HG03135 (cell line): ENCODE results near the gene ENDOU.

Experiments
- ATAC-seq: cut with Tn5 transposase; IDR thresholded peaks from one replicate; pipeline ENCODE4 v1.9.1; 2021; ENCODE audit warnings: mild to moderate bottlenecking, moderate library complexity; ENCODE audit not compliant: unreplicated experiment

ENDOU gene

GRCh38 chr12:47744778-47745436, 19.6 kb upstream of the ENDOU start:
- ATAC-seq, result no peak

DNA sequence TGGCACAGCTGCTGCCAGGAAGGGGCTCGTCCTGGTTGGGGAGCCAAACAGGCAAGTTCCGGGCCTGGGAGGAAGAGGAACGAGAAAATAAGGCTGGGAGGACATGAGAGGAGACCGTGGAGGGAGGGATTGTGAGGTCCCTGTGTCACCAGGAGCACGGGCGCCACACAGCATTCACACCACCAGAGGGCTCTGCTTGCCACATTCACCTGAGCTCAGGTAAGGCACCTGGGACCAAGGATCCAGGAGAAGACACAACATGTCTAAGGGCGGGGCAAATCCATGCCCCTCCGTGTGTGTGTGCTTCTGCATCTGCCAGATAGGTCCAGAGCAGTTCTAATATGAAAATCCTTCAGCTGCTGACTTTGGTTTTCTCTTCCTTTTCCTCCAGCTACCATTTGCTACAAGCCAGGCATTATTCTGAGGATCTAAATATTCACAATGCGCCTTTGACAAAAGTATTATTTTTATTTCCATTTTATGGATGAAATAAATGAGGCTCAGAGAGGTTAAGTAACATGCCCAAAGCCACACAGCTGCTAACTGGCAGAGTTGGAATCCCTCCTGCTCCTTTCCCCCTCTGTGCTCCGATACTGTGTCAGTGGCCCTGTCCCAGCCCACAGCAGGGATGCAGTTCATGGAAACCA, 18.8 kb upstream of the ENDOU start:
- no peak for ATAC-seq

- no peak for ATAC-seq
Measured at GRCh38 chr12:47743311-47743860, 18.1 kb upstream of the ENDOU start.

DNA sequence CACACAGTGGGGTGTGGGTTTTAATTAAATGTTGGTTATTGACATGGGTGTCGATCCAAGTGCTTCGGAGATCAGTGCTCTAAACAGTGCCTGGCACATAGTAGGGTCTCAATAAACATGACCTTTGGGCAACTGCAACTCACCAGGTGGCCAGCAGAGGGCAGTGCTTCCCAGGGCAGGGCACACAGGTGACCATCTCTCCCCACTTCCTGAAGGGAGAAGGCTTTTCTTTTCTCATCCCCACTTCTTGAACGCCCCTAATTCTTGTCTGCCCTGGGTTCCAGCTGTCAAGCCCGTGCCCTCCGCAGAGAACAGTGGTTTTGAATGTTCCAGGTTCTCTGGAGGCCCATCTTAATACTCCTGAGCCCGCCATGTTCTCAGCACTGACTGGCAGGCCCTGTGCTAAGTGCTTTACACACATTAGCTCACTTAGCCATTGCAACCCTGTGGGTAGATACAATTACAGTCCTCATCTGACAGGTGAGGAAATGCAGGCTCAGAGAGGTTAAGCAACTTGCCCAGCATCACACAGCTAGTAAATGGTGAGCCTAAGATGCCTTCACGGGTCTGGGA, 17.0 kb upstream of the ENDOU start:
- no peak for ATAC-seq

GRCh38 chr12:47741340-47741703, 16.0 kb upstream of the ENDOU start:
- no peak for ATAC-seq

DNA sequence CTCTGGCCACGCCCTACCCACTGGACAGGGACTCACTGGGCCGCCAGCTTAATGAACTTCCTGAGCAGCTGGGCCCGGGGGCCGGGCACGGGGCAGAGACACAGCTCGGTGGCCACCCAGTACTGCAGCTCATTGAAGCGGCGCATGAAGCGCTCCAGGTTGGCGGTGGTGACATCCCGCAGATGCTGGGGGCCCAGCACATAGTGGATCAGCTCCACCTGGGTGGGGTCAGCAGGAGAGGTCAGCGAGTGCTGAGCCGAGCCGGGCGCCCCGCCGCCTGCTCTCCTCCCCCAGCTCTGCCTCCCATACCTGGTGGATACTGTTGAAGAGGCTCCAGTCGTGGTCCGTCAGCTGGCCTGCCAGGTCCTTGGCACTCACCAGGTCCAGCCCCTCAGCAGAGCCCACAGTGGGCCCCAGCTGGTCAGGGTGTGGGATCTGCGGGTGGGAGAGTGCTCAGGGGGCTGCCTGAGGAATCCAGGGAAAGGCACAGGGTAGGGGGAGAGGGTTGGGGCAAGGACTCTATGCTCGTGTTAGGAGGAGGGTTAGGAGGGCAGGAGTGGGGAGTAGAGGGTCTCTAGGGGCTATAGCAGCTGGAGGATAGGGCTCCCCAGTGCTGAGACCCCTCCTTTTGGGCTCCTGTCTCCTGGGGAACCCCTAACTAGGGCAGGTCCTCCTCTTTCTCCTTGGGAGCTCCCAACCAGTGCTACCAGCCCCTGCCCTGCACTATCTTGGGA, 15.5 kb upstream of the ENDOU start:
- ATAC-seq, result peak; percentile 48

DNA sequence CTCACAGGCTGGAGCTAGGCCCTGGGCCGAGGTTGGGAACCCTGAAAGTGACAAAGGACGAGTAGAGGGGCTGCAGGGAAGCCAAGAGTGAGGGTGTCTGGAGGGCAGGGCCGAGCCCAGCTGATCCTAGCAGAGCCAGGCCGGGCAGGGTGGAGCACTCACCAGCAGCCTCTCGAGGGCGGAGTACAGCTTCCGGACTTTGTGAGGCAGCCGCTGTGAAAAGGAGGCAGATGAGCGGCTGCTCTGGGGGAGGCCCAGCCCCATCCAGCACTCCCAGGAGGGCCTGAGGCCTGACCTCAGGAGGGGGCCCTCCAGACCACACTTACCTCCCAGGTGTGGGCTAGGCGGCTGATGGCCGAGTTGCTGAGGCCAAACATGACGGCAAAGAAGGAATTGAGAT, 14.7 kb upstream of the ENDOU start:
- ATAC-seq, result peak; percentile 66

DNA sequence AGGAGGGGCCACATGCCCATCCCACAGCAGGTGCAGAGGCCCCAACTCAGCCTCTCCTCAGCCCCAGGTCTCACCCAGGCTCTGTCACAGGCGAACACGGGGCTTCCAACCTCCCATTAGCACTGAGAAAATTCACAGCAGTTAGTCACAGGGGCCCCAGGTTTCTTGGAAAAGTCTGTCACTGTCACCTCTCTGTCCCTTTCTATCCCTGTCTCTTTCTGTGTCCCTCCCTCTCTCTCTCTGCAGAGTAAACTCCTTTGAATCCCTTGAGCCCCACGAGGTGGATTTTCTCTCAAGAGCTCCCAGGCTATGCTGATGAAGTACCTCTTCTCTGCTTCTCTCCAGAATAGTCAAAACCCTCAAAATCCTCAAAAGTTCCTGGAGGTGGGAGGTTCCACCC, 14.0 kb upstream of the ENDOU start:
- ATAC-seq, result no peak

GRCh38 chr12:47737936-47738594, 12.8 kb upstream of the ENDOU start:
- ATAC-seq, result no peak

- ATAC-seq, result no peak
Measured at GRCh38 chr12:47736877-47737676, 11.8 kb upstream of the ENDOU start.

- ATAC-seq, result no peak
Measured at GRCh38 chr12:47736216-47736615, 10.9 kb upstream of the ENDOU start.

DNA sequence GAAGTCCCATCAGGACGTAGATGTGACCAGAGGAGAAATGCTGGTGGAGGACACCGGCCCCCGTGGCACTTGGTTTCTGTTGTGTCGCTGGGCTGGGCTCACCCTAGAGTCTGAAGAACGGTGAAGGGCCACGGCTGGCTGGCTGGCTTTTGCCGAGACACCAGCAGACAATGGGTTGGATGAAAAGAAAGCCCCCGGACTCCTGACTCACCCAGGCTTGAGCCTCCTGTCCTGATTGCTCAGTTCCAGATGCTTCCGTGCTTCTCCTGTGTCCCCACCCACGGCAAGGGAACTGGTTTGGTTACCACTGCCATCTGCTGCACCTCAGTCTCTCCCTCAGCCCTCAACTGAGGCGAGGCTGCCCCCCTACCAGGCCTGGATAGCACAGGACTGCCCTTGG, 10.4 kb upstream of the ENDOU start:
- ATAC-seq, result no peak

- ATAC-seq, result no peak
Measured at GRCh38 chr12:47734725-47735480, 9.6 kb upstream of the ENDOU start.

DNA sequence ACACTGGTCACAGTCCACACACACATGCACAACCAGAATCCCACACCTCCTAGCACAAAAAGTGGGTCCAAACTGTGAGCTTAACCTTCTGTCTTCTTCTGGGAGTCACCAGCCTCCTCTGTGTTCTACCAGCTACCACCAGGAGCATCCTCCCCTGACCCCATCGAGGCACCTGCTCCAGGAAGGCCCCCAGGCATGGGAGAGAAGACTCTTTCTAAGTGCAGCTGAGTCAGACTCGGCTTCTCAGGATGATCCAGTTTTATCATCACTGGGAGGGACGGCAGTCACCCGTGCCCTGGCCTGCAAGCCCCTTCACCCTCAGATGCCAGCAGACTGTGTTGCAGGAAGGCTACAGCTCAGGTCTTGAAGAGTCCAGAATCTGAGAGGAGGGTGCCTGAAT, 7.9 kb upstream of the ENDOU start:
- no peak for ATAC-seq

DNA sequence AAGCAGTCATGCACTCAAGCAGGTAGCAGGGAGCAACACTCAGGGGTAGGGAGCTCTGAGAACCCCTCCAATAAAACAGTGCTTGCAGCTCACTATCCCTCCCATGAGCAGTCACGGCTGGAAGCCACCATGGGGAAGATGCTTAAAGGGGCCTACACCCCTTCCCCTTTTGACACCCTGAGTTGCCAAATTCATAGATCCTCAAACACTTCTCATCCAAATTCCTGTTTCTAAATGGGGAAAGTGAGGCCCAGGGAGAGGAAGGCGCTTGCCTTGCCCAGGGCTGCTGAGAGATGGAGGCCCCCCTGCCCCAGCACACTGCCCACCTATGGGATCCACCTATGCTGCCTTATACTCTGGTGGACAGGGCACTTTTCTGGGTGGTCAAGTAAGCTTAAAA, 7.2 kb upstream of the ENDOU start:
- ATAC-seq, result no peak

GRCh38 chr12:47731723-47732122, 6.4 kb upstream of the ENDOU start:
- ATAC-seq, result no peak

GRCh38 chr12:47730341-47730744, 5.1 kb upstream of the ENDOU start:
- ATAC-seq, result no peak

- ATAC-seq, result no peak
Measured at GRCh38 chr12:47729233-47729632, 3.9 kb upstream of the ENDOU start.

- no peak for ATAC-seq
Measured at GRCh38 chr12:47725893-47726292, 603 bp upstream of the ENDOU start.
